ENCODE measurements around the gene ELOVL5.

ELOVL5 gene

GRCh38 chr6:53373638-53374037, 24.9 kb upstream of the ELOVL5 start:
- Mint-ChIP-seq H3K9me3 (no peaks in the 10 kb centered on the region), H3K4me3 (no peak overlapping the region), H3K36me3 (ENCODE audit: insufficient read depth) (no peaks in the 10 kb centered on the region), H3K27me3 (no peaks in the 10 kb centered on the region), H3K27ac (ENCODE audit: low read depth) (no peak overlapping the region), H3K4me1 (peaks cover 9% of the 10 kb centered on the region)
- ATAC-seq (replicated peaks; ENCODE audit: extremely low read depth, poor library complexity, severe bottlenecking): no peak
- no peak for DNase-seq (ENCODE audit: low spot score in 2 of 2)

GRCh38 chr6:53369876-53370515, 21.2 kb upstream of the ELOVL5 start:
- H3K4me1 Mint-ChIP-seq: peaks cover 9% of the 10 kb centered on the region
- H3K27ac Mint-ChIP-seq (ENCODE audit: low read depth): peak overlapping the region; percentile 39
- H3K9me3 Mint-ChIP-seq: no peaks in the 10 kb centered on the region
- DNase-seq (ENCODE audit: low spot score in 2 of 2) (no peak), ATAC-seq (replicated peaks; ENCODE audit: extremely low read depth, poor library complexity, severe bottlenecking) (no peak)
- H3K4me3 Mint-ChIP-seq: no peak overlapping the region
- H3K27me3 Mint-ChIP-seq: no peaks in the 10 kb centered on the region
- H3K36me3 Mint-ChIP-seq (ENCODE audit: insufficient read depth): no peaks in the 10 kb centered on the region

- Mint-ChIP-seq H3K27ac (ENCODE audit: low read depth) (no peak overlapping the region), H3K4me1 (peaks cover 9% of the 10 kb centered on the region), H3K36me3 (ENCODE audit: insufficient read depth) (no peaks in the 10 kb centered on the region), H3K4me3 (no peak overlapping the region), H3K9me3 (no peaks in the 10 kb centered on the region), H3K27me3 (no peaks in the 10 kb centered on the region)
- DNase-seq (ENCODE audit: low spot score in 2 of 2) (no peak), ATAC-seq (replicated peaks; ENCODE audit: extremely low read depth, poor library complexity, severe bottlenecking) (no peak)
Observed at GRCh38 chr6:53369051-53369450, 20.3 kb upstream of the ELOVL5 start.

GRCh38 chr6:53366128-53366641, 17.4 kb upstream of the ELOVL5 start:
- Mint-ChIP-seq H3K27ac (ENCODE audit: low read depth) (no peak overlapping the region), H3K4me3 (no peak overlapping the region), H3K9me3 (no peaks in the 10 kb centered on the region), H3K36me3 (ENCODE audit: insufficient read depth) (peaks cover 4% of the 10 kb centered on the region), H3K27me3 (no peaks in the 10 kb centered on the region), H3K4me1 (peaks cover 23% of the 10 kb centered on the region)
- DNase-seq (ENCODE audit: low spot score in 2 of 2) (no peak), ATAC-seq (replicated peaks; ENCODE audit: extremely low read depth, poor library complexity, severe bottlenecking) (no peak)

GRCh38 chr6:53363341-53364079, 14.8 kb upstream of the ELOVL5 start:
- Mint-ChIP-seq H3K36me3 (ENCODE audit: insufficient read depth) (peaks cover 19% of the 10 kb centered on the region), H3K27ac (ENCODE audit: low read depth) (no peak overlapping the region), H3K4me3 (no peak overlapping the region), H3K27me3 (no peaks in the 10 kb centered on the region), H3K4me1 (peaks cover 33% of the 10 kb centered on the region), H3K9me3 (no peaks in the 10 kb centered on the region)
- DNase-seq (ENCODE audit: low spot score in 2 of 2): no peak
- ATAC-seq (replicated peaks; ENCODE audit: extremely low read depth, poor library complexity, severe bottlenecking): no peak

GRCh38 chr6:53361549-53362031, 12.8 kb upstream of the ELOVL5 start:
- H3K4me3 Mint-ChIP-seq: peak overlapping the region; percentile 70
- peak; percentile 79 for ATAC-seq (replicated peaks; ENCODE audit: extremely low read depth, poor library complexity, severe bottlenecking)
- H3K27ac Mint-ChIP-seq (ENCODE audit: low read depth): peak overlapping the region; percentile 97
- DNase-seq (ENCODE audit: low spot score in 2 of 2): peak; percentile 51 to 79
- no peaks in the 10 kb centered on the region for H3K27me3 Mint-ChIP-seq
- peaks cover 41% of the 10 kb centered on the region for H3K4me1 Mint-ChIP-seq
- H3K36me3 Mint-ChIP-seq (ENCODE audit: insufficient read depth): peaks cover 19% of the 10 kb centered on the region
- no peaks in the 10 kb centered on the region for H3K9me3 Mint-ChIP-seq

- Mint-ChIP-seq H3K4me3 (peak overlapping the region; percentile 88), H3K4me1 (peaks cover 41% of the 10 kb centered on the region), H3K9me3 (no peaks in the 10 kb centered on the region), H3K27me3 (no peaks in the 10 kb centered on the region), H3K36me3 (ENCODE audit: insufficient read depth) (peaks cover 19% of the 10 kb centered on the region), H3K27ac (ENCODE audit: low read depth) (peak overlapping the region; percentile 97)
- DNase-seq (ENCODE audit: low spot score in 2 of 2): no peak
- no peak for ATAC-seq (replicated peaks; ENCODE audit: extremely low read depth, poor library complexity, severe bottlenecking)
Observed at GRCh38 chr6:53360093-53360912, 11.6 kb upstream of the ELOVL5 start.

GRCh38 chr6:53359843-53360092, 11.0 kb upstream of the ELOVL5 start:
- peaks cover 41% of the 10 kb centered on the region for H3K4me1 Mint-ChIP-seq
- H3K9me3 Mint-ChIP-seq: no peaks in the 10 kb centered on the region
- ATAC-seq (replicated peaks; ENCODE audit: extremely low read depth, poor library complexity, severe bottlenecking): peak; percentile 0
- peak overlapping the region; percentile 97 for H3K27ac Mint-ChIP-seq (ENCODE audit: low read depth)
- DNase-seq (ENCODE audit: low spot score in 2 of 2): no peak
- H3K36me3 Mint-ChIP-seq (ENCODE audit: insufficient read depth): peaks cover 19% of the 10 kb centered on the region
- H3K27me3 Mint-ChIP-seq: no peaks in the 10 kb centered on the region
- H3K4me3 Mint-ChIP-seq: peak overlapping the region; percentile 88

GRCh38 chr6:53359095-53359842, 10.5 kb upstream of the ELOVL5 start:
- Mint-ChIP-seq H3K9me3 (no peaks in the 10 kb centered on the region), H3K27me3 (no peaks in the 10 kb centered on the region), H3K4me3 (peak overlapping the region; percentile 88), H3K36me3 (ENCODE audit: insufficient read depth) (peaks cover 19% of the 10 kb centered on the region), H3K4me1 (peaks cover 41% of the 10 kb centered on the region), H3K27ac (ENCODE audit: low read depth) (peak overlapping the region; percentile 97)
- ATAC-seq (replicated peaks; ENCODE audit: extremely low read depth, poor library complexity, severe bottlenecking): peak; percentile 75
- DNase-seq (ENCODE audit: low spot score in 2 of 2): peak; percentile 78 to 86

- H3K4me1 Mint-ChIP-seq: peaks cover 41% of the 10 kb centered on the region
- no peaks in the 10 kb centered on the region for H3K27me3 Mint-ChIP-seq
- ATAC-seq (replicated peaks; ENCODE audit: extremely low read depth, poor library complexity, severe bottlenecking): no peak
- no peak for DNase-seq (ENCODE audit: low spot score in 2 of 2)
- H3K36me3 Mint-ChIP-seq (ENCODE audit: insufficient read depth): peaks cover 19% of the 10 kb centered on the region
- peak overlapping the region; percentile 97 for H3K27ac Mint-ChIP-seq (ENCODE audit: low read depth)
- no peaks in the 10 kb centered on the region for H3K9me3 Mint-ChIP-seq
- H3K4me3 Mint-ChIP-seq: peak overlapping the region; percentile 88
Observed at GRCh38 chr6:53358440-53359094, 9.8 kb upstream of the ELOVL5 start.

GRCh38 chr6:53357576-53358360, 9.0 kb upstream of the ELOVL5 start:
- Mint-ChIP-seq H3K4me1 (peaks cover 41% of the 10 kb centered on the region), H3K36me3 (ENCODE audit: insufficient read depth) (peaks cover 19% of the 10 kb centered on the region), H3K9me3 (no peaks in the 10 kb centered on the region), H3K27ac (ENCODE audit: low read depth) (peak overlapping the region; percentile 97), H3K27me3 (no peaks in the 10 kb centered on the region), H3K4me3 (peak overlapping the region; percentile 88)
- ATAC-seq (replicated peaks; ENCODE audit: extremely low read depth, poor library complexity, severe bottlenecking) (no peak), DNase-seq (ENCODE audit: low spot score in 2 of 2) (no peak)

All from central memory CD8-positive, alpha-beta T cell (primary cell).